Lower leg skin (tissue), 4 donors: ENCODE data around the gene ANXA1. TPM values are rescaled to one million over a fixed set of nuclear protein-coding genes. Genes with fewer than 3 reads are reported as not detected.

Source experiments
- DNase-seq, 2 donors: peaks; one replicate each; pipeline ENCODE4 v3.0.0-alpha.2; 2019; ENCODE audit warnings: low spot score in 2 of 2
- H3K4me3 ChIP-seq: fragments of 200-600 bp; sonication (generic); 2 replicates; pipeline ENCODE4 v1.5.1; 2017; ENCODE audit warnings: mild to moderate bottlenecking, low read depth; ENCODE audit not compliant: poor library complexity, severe bottlenecking
- POLR2A ChIP-seq, 2 donors: fragments of 450-650 bp; IDR thresholded peaks; one replicate each; pipeline ENCODE4 v1.6.1; 2016 to 2017; ENCODE audit warnings: antibody characterized with exemption in 2 of 2, mild to moderate bottlenecking in 1 of 2, moderate library complexity in 1 of 2
- WGBS, 2 donors: methylation state at CpG; one replicate each; pipeline ENCODE4 v1.1.5; 2018; 5-methylcytosine and 5-hydroxymethylcytosine counted together
- intact Hi-C: fragments of 100-400 bp; cut with DNase I; formaldehyde crosslinking; loops from one replicate; pipeline ENCODE4 v1.15.0; 2023; ENCODE audit warnings: low total_unique reads
- total RNA-seq, 4 donors: library from RNA; depleted of rRNA; stranded (reverse); fragments of >200 nt; gene quantifications; one replicate each; pipeline ENCODE4 v1.1.0, GENCODE V29; 2016
- TF ChIP-seq, protein P1 (sequence below), 3 donors: fragments of 450-650 bp; IDR thresholded peaks; one replicate each; pipeline ENCODE4 v1.5.1; 2016; ENCODE audit warnings: antibody characterized with exemption in 3 of 3, mild to moderate bottlenecking in 3 of 3, moderate library complexity in 2 of 3

ANXA1 gene
- total RNA-seq, 4 donors from 2014 or later = 146 to 284 (median 173) TPM

DNA sequence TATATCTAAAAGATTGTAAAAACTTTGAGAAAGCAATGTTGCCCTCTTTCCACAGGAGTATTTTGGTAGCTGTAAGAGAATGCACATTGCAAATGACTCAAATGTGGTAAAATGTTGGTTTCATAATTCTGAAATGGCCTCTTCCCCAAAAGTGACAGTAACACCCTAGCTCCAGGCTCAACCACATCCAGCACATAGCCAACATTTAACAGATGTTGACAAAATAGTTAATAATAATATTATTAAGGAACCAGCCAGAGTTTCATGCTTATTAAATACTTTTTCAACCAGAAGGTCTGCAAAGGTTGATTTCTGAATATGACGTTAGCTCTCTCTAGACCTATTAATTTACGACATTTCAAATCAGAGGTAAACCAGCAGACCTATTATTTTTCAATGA, 1.3 kb downstream of the ANXA1 start:
- no peak for TF ChIP-seq POLR2A (IDR thresholded peaks at IDR 0.05)
- DNase-seq = no peak
- no peak overlapping the region for H3K4me3 ChIP-seq
- intact Hi-C loops = no loop called here
- 6 to 8% methylated on average over 2 of the region's 2 CpGs for WGBS, 2 donors

GRCh38 chr9:73153793-73154227, 2.1 kb downstream of the ANXA1 start:
- TF ChIP-seq POLR2A (IDR thresholded peaks at IDR 0.05) = no peak
- TF ChIP-seq, protein P1, sequence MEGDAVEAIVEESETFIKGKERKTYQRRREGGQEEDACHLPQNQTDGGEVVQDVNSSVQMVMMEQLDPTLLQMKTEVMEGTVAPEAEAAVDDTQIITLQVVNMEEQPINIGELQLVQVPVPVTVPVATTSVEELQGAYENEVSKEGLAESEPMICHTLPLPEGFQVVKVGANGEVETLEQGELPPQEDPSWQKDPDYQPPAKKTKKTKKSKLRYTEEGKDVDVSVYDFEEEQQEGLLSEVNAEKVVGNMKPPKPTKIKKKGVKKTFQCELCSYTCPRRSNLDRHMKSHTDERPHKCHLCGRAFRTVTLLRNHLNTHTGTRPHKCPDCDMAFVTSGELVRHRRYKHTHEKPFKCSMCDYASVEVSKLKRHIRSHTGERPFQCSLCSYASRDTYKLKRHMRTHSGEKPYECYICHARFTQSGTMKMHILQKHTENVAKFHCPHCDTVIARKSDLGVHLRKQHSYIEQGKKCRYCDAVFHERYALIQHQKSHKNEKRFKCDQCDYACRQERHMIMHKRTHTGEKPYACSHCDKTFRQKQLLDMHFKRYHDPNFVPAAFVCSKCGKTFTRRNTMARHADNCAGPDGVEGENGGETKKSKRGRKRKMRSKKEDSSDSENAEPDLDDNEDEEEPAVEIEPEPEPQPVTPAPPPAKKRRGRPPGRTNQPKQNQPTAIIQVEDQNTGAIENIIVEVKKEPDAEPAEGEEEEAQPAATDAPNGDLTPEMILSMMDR (IDR thresholded peaks at IDR 0.05) = no peak
- 4% methylated on average over 4 of the region's 4 CpGs for WGBS, 2 donors
- no peak for DNase-seq
- intact Hi-C loops = no loop called here
- no peak overlapping the region for H3K4me3 ChIP-seq

DNA sequence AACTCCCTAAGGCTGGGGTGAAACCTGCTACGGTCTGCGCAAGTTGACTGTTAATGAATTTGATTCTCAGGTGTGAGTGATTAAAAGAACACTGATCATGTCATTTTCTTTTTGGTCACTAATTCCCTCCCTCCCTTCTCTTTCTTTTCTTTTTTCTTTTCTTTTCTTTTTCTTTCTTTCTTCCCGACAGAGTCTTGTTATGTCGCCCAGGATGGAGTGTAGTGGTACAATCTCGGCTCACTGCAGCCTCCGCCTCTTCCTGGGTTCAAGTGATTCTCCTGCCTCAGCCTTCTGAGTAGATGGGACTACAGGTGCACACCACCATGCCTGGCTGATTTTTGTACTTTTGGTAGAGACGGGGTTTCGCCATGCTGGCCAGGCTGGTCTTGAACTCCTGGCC, 2.6 kb downstream of the ANXA1 start:
- no peak for TF ChIP-seq POLR2A (IDR thresholded peaks at IDR 0.05)
- TF ChIP-seq, protein P1 (IDR thresholded peaks at IDR 0.05) = no peak
- no peak for DNase-seq
- H3K4me3 ChIP-seq = no peak overlapping the region
- intact Hi-C loops = no loop called here
- 42 to 49% methylated on average over 8 of the region's 8 CpGs for WGBS, 2 donors

- no peak for DNase-seq
- intact Hi-C loops = no loop called here
- TF ChIP-seq POLR2A (IDR thresholded peaks at IDR 0.05) = no peak
- TF ChIP-seq, protein P1 (IDR thresholded peaks at IDR 0.05) = no peak
- WGBS, 2 donors = 63 to 67% methylated on average over 2 of the region's 2 CpGs
- H3K4me3 ChIP-seq = no peak overlapping the region
Measured at GRCh38 chr9:73154722-73155121, 3.1 kb downstream of the ANXA1 start.

GRCh38 chr9:73155377-73155776, 3.7 kb downstream of the ANXA1 start:
- no peak overlapping the region for H3K4me3 ChIP-seq
- intact Hi-C loops = no loop called here
- no peak for TF ChIP-seq POLR2A (IDR thresholded peaks at IDR 0.05)
- TF ChIP-seq, protein P1 (IDR thresholded peaks at IDR 0.05) = no peak
- 13 to 17% methylated on average over 3 of the region's 3 CpGs for whole genome bisulfite sequencing, 2 donors
- no peak for DNase-seq

DNA sequence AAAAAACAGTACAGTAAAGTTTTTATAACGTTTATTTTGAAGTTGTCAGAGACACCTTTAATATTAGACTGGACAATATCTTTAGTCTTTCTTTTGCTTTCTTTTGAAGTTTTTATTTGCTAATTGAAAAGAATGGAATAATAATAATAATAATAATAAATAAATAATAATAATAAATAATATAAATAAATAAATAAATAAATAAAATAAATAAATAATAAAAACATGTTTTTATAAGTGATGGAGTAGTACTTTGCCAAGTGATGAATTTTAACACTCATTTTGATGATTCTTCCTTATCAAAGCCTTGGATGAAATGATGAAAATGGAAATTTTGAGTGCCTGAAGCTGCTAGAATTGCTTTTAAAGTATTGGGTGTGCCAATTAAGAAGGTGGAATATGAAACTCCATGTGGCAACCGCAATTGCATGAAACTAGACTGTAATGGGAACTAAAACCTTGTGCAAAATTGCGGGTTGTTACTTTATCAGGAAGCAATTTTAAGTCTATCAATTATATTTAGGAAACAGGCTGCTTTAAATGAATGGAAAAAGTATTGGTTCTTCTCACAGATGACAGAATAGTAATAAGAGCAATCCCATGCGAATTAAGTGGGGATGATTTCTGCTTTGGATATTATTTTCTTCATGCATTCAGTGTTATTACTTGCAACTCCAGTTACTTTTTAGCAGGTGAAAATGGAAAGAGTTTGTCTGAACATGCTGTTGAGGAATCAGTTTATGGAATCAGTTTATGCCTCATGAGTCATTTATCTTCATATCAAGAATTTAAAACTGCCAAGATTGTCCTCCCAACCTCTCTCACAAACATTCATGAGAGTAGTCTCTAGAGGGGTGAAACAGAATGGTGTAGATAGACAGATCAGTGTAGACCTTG, 4.6 kb downstream of the ANXA1 start:
- no peak overlapping the region for H3K4me3 ChIP-seq
- no peak for TF ChIP-seq POLR2A (IDR thresholded peaks at IDR 0.05)
- TF ChIP-seq, protein P1 (IDR thresholded peaks at IDR 0.05) = no peak
- 45 to 46% methylated on average over 4 of the region's 4 CpGs for WGBS, 2 donors
- no peak for DNase-seq
- intact Hi-C loops = no loop called here
